NCI-H187 (cell line): ENCODE results near the gene OR10A2.
"Not testable (repeated sequence)": the region's sequence is repeated elsewhere in the genome, so short reads cannot be mapped to it uniquely, and the experiment has no call there.

ENCODE experiments used
- DNase-seq, 2 experiments: peaks; one replicate each; lab custom pipeline; 2025; lab: John Stamatoyannopoulos, UW

OR10A2 gene

GRCh38 chr11:6862961-6863360, at the start of gene OR10A2:
Gene OR10A2 (plus strand): TSS chr11:6863057. CDS start chr11:6869755, 6,698 bp downstream.
- no peak for DNase-seq

- DNase-seq = no peak
Measured at GRCh38 chr11:6813656-6814055, 49.2 kb upstream of the OR10A2 start.

- DNase-seq = no peak
Measured at GRCh38 chr11:6817694-6818093, 45.2 kb upstream of the OR10A2 start.

GRCh38 chr11:6818967-6819366, 43.9 kb upstream of the OR10A2 start:
- DNase-seq = no peak

- DNase-seq = no peak
Measured at GRCh38 chr11:6824136-6824823, 38.6 kb upstream of the OR10A2 start.

GRCh38 chr11:6825231-6825744, 37.6 kb upstream of the OR10A2 start:
- no peak for DNase-seq

GRCh38 chr11:6828103-6828502, 34.8 kb upstream of the OR10A2 start:
- DNase-seq = no peak

GRCh38 chr11:6833356-6833755, 29.5 kb upstream of the OR10A2 start:
- no peak for DNase-seq

- no peak for DNase-seq
Measured at GRCh38 chr11:6834021-6834420, 28.8 kb upstream of the OR10A2 start.

- no peak for DNase-seq
Measured at GRCh38 chr11:6841694-6842093, 21.2 kb upstream of the OR10A2 start.

- DNase-seq = no peak
Measured at GRCh38 chr11:6843670-6844069, 19.2 kb upstream of the OR10A2 start.

GRCh38 chr11:6844356-6844755, 18.5 kb upstream of the OR10A2 start:
- DNase-seq = no peak

- no peak for DNase-seq
Measured at GRCh38 chr11:6845383-6845782, 17.5 kb upstream of the OR10A2 start, which contains the start of gene OR10A5. Gene OR10A5 (plus strand): TSS chr11:6845683. CDS start chr11:6845683, 0 bp downstream.

- no peak for DNase-seq
Measured at GRCh38 chr11:6850526-6850925, 12.3 kb upstream of the OR10A2 start.

- not testable (repeated sequence) for DNase-seq
Measured at GRCh38 chr11:6854801-6855200, 8.1 kb upstream of the OR10A2 start.

GRCh38 chr11:6855971-6856541, 6.8 kb upstream of the OR10A2 start:
- DNase-seq = no peak

- DNase-seq = no peak
Measured at GRCh38 chr11:6856871-6857270, 6.0 kb upstream of the OR10A2 start.

GRCh38 chr11:6864438-6864837, 1.6 kb downstream of the OR10A2 start:
- DNase-seq = no peak

- DNase-seq = no peak
Measured at GRCh38 chr11:6871278-6871677, 8.4 kb downstream of the OR10A2 start.

- DNase-seq = no peak
Measured at GRCh38 chr11:6875761-6876160, 12.9 kb downstream of the OR10A2 start.

GRCh38 chr11:6876325-6876724, 13.5 kb downstream of the OR10A2 start, which contains the start of gene OR10A4:
Gene OR10A4 (plus strand): TSS chr11:6876625. CDS start chr11:6876648, 23 bp downstream.
- DNase-seq = no peak

- no peak for DNase-seq
Measured at GRCh38 chr11:6876914-6877313, 14.1 kb downstream of the OR10A2 start.

GRCh38 chr11:6882751-6883150, 19.9 kb downstream of the OR10A2 start:
- no peak for DNase-seq
